Measurements from ENCODE around the gene P3H2. TPM values are rescaled to one million over a fixed set of nuclear protein-coding genes. Genes with fewer than 3 reads are reported as not detected.

P3H2 gene
- total and polyA plus RNA-seq, 9 of the 15 experiments (the other 6 are each of a cell fraction or from before 2014, with no cell fraction given), result 0.04 to 0.26 (median 0.22) TPM; not detected in 6

- WGBS (ENCODE audit: insufficient coverage, low coverage, missing lambda C conversion rate), result 0% methylated on average over 4 of the region's 4 CpGs
- POLR2A ChIA-PET, result no interaction called here
- Histone ChIP-seq H4K20me1 (replicated peaks; ENCODE audit: control insufficient read depth, insufficient read depth, low read length) (no peaks in the 10 kb centered on the region), H3K9me3 (replicated peaks; ENCODE audit: control insufficient read depth, insufficient read depth, low read depth, low read length) (no peaks in the 10 kb centered on the region), H3K9me1 (ENCODE audit: control insufficient read depth, insufficient read depth, low read length) (no peaks in the 10 kb centered on the region), H3K4me3 (no peak overlapping the region), H3K27ac (ENCODE audit: extremely low read depth, low read depth, low read length) (no peak overlapping the region), H3K79me2 (ENCODE audit: control insufficient read depth, insufficient read depth, low read length) (no peaks in the 10 kb centered on the region), H3K4me1 (replicated peaks in 1 of 2; ENCODE audit: control insufficient read depth in 2 of 2, insufficient read depth in 2 of 2, low read length in 2 of 2) (no peaks in the 10 kb centered on the region), H3K4me2 (ENCODE audit: insufficient read depth, low read length) (no peak overlapping the region), H3K36me3 (ENCODE audit: control insufficient read depth, insufficient read depth, low read length) (no peaks in the 10 kb centered on the region), H2AFZ (ENCODE audit: low read depth, low read length) (no peak overlapping the region), H3K9ac (ENCODE audit: insufficient read depth in 1 of 2, low read depth in 2 of 2, low read length in 2 of 2) (no peak overlapping the region), H3K27me3 (ENCODE audit: control insufficient read depth in 2 of 2, insufficient read depth in 2 of 2, low read length in 2 of 2) (no peaks in the 10 kb centered on the region)
- intact Hi-C loops (cut with micrococcal nuclease) (no loop called here), in situ Hi-C loops (cut with MboI) (no loop called here)
- no TSS peak for BruUV-seq (replicated peaks)
- CTCF ChIA-PET (ENCODE audit: low intra/inter-chr PET ratio), result no interaction called here
- ATAC-seq (no peak), FAIRE-seq (no peak), DNase-seq (ENCODE audit: extremely low read depth in 1 of 4, low spot score in 3 of 4) (no peak)
- TF ChIP-seq KLF16 (IDR thresholded peaks at IDR 0.05) (no peak), KAT2B (IDR thresholded peaks at IDR 0.05; ENCODE audit: low read depth, low read length) (no peak), HDAC1 (IDR thresholded peaks at IDR 0.05) (no peak), ZNF146 (CRISPR knock-in tag; IDR thresholded peaks at IDR 0.05; ENCODE audit: unreplicated experiment) (no peak), ZFPM2 (CRISPR knock-in tag; IDR thresholded peaks at IDR 0.05) (no peak)
Measured at GRCh38 chr3:189953551-189953950, 167.1 kb downstream of the P3H2 start.

DNA sequence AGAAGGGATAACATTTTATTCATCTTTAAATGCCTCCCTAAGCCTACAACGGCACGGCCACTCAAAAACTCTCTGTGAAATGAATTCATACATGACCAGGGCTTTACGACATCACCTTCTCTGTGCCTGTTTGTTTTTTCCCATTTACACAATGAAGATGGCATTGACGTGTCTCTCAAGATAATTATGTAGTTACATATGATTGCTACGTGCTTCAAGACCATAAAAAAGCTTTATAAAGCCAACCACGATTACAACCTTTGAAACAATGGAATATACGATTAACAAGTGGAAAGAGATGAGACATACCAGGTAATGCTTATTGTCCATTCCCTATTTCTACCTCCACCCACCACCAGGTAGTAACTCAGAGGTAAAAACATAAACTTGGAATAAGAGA is 168.4 kb downstream of the P3H2 start:
- Histone ChIP-seq H3K27me3 (ENCODE audit: control insufficient read depth in 2 of 2, insufficient read depth in 2 of 2, low read length in 2 of 2) (no peaks in the 10 kb centered on the region), H3K9ac (ENCODE audit: insufficient read depth in 1 of 2, low read depth in 2 of 2, low read length in 2 of 2) (no peak overlapping the region), H3K79me2 (ENCODE audit: control insufficient read depth, insufficient read depth, low read length) (no peaks in the 10 kb centered on the region), H3K4me2 (ENCODE audit: insufficient read depth, low read length) (no peak overlapping the region), H3K9me1 (ENCODE audit: control insufficient read depth, insufficient read depth, low read length) (no peaks in the 10 kb centered on the region), H3K36me3 (ENCODE audit: control insufficient read depth, insufficient read depth, low read length) (no peaks in the 10 kb centered on the region), H2AFZ (ENCODE audit: low read depth, low read length) (no peak overlapping the region), H3K9me3 (replicated peaks; ENCODE audit: control insufficient read depth, insufficient read depth, low read depth, low read length) (no peaks in the 10 kb centered on the region), H4K20me1 (replicated peaks; ENCODE audit: control insufficient read depth, insufficient read depth, low read length) (no peaks in the 10 kb centered on the region), H3K27ac (ENCODE audit: extremely low read depth, low read depth, low read length) (no peak overlapping the region), H3K4me3 (no peak overlapping the region), H3K4me1 (replicated peaks in 1 of 2; ENCODE audit: control insufficient read depth in 2 of 2, insufficient read depth in 2 of 2, low read length in 2 of 2) (no peaks in the 10 kb centered on the region)
- ATAC-seq (no peak), FAIRE-seq (no peak), DNase-seq (ENCODE audit: extremely low read depth in 1 of 4, low spot score in 3 of 4) (no peak)
- POLR2A ChIA-PET, result no interaction called here
- intact Hi-C loops (cut with micrococcal nuclease), result no loop called here
- WGBS (ENCODE audit: insufficient coverage, low coverage, missing lambda C conversion rate), result 0% methylated on average over 7 of the region's 7 CpGs
- BruUV-seq (replicated peaks), result no TSS peak
- TF ChIP-seq FOXJ2 (tag; IDR thresholded peaks at IDR 0.05) (no peak), ZNF431 (CRISPR knock-in tag; IDR thresholded peaks at IDR 0.05) (no peak), NFATC3 (IDR thresholded peaks at IDR 0.05) (no peak), ZNF23 (CRISPR knock-in tag; IDR thresholded peaks at IDR 0.05) (no peak), YBX1 (IDR thresholded peaks at IDR 0.05) (no peak), PHB (CRISPR knock-in tag; IDR thresholded peaks at IDR 0.05) (no peak), ZNF707 (CRISPR knock-in tag; conservative IDR thresholded peaks at IDR 0.05) (no peak)
- TF ChIP-seq, protein P1, sequence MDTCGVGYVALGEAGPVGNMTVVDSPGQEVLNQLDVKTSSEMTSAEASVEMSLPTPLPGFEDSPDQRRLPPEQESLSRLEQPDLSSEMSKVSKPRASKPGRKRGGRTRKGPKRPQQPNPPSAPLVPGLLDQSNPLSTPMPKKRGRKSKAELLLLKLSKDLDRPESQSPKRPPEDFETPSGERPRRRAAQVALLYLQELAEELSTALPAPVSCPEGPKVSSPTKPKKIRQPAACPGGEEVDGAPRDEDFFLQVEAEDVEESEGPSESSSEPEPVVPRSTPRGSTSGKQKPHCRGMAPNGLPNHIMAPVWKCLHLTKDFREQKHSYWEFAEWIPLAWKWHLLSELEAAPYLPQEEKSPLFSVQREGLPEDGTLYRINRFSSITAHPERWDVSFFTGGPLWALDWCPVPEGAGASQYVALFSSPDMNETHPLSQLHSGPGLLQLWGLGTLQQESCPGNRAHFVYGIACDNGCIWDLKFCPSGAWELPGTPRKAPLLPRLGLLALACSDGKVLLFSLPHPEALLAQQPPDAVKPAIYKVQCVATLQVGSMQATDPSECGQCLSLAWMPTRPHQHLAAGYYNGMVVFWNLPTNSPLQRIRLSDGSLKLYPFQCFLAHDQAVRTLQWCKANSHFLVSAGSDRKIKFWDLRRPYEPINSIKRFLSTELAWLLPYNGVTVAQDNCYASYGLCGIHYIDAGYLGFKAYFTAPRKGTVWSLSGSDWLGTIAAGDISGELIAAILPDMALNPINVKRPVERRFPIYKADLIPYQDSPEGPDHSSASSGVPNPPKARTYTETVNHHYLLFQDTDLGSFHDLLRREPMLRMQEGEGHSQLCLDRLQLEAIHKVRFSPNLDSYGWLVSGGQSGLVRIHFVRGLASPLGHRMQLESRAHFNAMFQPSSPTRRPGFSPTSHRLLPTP (IDR thresholded peaks at IDR 0.05; ENCODE audit: borderline replicate concordance, extremely low read depth, insufficient read length), result no peak
- TF ChIP-seq, protein P2, sequence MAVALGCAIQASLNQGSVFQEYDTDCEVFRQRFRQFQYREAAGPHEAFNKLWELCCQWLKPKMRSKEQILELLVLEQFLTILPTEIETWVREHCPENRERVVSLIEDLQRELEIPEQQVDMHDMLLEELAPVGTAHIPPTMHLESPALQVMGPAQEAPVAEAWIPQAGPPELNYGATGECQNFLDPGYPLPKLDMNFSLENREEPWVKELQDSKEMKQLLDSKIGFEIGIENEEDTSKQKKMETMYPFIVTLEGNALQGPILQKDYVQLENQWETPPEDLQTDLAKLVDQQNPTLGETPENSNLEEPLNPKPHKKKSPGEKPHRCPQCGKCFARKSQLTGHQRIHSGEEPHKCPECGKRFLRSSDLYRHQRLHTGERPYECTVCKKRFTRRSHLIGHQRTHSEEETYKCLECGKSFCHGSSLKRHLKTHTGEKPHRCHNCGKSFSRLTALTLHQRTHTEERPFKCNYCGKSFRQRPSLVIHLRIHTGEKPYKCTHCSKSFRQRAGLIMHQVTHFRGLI (CRISPR knock-in tag; IDR thresholded peaks at IDR 0.05), result no peak
- CTCF ChIA-PET (ENCODE audit: low intra/inter-chr PET ratio), result no interaction called here
- in situ Hi-C loops (cut with MboI), result no loop called here
